Hypothalamus (tissue), 51 donors: ENCODE data around the gene NINJ1.
"Not testable (repeated sequence)": the region's sequence is repeated elsewhere in the genome, so short reads cannot be mapped to it uniquely, and the experiment has no call there.

Source experiments
- DNase-seq, 51 donors: peaks; one replicate each; lab custom pipeline; 2025; lab: John Stamatoyannopoulos, UW

NINJ1 gene

DNA sequence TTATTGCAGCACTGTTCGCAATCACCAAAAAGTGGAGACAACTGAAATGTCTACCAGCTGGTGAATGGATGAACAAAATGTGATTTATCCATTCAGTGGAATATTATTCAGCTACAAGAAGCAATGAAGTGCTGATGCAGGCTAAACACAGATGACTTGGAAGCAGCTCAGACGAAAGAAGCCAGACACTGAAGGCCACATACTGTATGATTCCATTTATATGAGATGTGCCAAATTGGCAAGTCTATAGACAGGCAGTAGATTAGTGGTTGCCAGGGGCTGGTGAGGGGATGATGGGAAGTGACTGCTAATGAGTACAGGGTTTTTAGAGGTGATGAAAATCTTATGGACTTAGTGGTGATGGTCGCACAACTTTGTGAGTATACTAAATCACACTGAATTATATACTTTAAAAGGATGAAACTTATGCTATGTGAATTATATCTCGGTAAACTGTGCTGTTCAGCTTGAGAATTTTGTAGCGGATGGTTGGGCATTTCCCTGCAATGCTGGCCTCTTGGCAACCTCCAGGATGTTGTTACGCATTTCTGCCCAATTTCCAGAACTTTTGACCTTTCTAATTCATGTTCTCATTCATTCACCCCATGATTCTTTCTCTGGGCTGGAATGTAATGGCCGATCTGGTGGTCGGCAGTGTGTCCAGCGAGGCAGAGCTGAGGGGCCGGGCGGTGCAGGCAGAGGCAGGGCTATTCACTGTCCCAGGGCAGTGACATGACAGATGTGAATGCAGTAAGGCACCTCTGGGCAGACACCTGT is 27.9 kb upstream of the NINJ1 start:
- DNase-seq: no peak

DNA sequence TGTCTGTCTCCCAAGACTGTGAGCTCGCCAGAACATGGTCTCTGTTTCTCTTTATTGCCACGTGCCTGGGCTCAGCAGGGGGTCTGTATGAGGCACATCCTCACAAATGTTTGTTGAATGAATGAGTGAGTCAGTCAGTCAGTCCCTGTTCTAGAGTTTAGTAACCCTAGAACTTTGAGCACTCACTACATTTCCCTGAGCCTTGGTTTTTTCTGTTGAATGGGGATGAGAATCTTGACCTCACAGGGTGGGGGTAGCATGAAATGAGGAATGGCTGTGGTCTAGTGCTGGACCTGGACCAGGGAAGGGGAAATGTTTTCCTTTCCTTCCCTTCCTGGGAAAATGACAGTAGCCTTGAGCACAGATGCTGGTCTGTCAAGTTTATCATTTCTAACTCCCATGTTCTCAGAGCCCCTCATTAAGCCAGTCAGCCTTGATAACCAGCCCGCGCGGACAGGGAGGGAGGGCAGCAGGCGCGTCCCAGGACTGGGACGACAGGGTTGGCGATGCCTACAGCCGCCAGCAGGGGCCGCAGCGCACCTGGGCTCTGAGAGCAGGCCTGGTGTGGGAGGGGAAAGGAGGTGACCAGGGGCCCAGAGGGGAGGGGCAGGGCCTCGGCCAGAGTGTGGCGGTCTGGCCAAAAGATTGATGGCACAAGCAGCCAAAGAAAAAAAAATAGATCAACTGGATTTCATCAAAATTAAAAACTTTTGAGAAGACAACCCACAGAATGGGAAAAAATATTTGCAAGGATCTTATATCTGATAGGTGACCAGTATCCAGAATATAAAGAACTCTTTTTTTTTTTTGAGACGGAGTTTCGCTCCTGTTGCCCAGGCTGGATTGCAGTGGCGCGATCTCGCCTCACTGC is 25.8 kb upstream of the NINJ1 start:
- DNase-seq: peak in 47 of 51 donors; percentile 13 to 83 (median 64)

DNA sequence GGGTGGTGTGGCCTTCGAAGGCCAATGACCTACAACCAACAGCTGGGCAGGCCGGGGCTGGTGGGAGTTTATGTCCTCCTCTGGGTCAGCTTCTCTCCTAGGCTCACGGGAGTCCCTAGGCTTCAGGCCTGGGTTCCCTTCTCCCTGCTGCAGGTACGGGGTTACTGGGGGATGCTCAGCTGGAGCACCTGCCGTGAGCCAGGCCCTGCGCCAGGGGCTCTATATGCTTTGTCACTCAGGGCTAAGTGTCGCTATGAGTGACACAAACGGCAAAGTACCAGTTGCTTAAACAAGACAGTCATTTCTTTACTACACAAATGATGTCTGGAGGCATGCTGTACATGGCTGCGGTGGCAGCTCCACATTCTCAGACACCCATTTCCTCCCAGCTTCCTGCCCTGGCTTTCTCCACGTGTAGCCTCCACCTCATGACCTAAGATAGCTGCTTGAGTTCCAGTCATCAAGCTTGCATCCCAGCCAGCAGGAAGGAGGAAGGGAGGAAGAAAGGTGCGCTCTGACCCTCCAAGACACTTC is 22.5 kb upstream of the NINJ1 start:
- no peak for DNase-seq

DNA sequence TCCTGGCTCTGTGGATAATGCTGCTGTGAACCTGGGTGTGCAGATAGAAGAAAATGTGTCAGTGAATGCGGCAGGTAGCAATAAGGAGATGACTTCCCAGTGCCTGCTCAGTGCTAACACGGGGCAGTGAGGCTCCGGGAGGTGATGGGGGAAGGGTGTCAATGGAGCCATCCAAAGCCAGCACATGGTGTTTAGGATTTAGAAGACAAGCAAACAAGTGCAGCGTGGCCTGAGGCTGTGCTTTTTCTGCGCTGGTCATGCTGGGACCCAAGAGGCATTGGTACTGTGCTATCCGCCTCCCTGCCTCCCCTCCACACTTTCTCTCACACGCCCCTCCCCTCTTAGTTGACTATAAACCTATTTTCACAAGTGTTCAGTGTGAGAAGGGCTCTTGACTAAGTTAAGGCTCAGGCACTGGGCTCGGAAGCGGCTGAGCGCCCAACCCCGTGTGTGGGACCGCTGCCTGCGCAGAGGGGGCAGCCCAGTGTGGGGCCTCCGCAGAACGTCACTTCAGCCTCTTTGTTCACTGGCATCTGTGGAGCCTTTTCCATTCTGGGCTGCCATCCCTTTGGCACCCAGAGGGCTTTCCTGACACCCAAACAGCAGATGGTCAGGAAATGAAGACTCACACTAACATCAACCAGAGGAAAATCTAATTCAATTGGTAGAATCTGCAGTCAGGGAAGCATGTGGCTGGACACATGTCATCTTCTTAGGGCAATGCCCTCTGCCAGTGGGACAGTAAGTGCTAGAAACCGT is 21.8 kb upstream of the NINJ1 start:
- DNase-seq: peak in 38 of 51 donors; percentile 13 to 82 (median 52)

DNA sequence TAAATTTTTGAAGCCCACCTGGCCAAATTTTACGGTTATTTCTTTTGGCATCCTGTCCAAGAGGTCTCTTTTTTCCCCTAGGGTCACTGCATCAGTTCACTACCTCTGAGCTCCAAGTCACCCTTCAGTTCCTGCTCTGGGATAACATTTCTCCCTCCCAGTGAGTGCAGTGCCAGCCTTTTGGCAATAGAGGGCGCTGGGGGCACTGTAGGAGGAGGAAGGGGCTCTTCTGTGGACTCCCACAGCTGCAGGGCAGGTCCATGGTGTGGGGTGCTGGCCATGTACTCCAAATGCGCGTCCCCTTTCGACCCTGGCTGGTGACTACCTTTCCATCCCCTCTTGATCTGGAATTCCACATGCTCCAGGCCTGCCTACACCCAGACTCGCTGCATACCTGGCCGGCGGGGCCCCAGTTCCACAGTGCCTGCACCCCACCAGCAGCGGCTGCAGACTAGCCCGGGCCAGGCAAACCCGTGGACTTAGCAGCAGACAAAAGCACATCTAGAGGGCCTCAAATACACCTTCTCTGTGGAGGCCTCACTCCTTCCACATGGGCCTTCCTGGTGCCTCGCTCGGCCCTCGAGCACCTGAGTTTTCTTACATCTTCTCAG is 20.3 kb upstream of the NINJ1 start:
- DNase-seq: peak in 11 of 51 donors; percentile 7 to 44 (median 18)

DNA sequence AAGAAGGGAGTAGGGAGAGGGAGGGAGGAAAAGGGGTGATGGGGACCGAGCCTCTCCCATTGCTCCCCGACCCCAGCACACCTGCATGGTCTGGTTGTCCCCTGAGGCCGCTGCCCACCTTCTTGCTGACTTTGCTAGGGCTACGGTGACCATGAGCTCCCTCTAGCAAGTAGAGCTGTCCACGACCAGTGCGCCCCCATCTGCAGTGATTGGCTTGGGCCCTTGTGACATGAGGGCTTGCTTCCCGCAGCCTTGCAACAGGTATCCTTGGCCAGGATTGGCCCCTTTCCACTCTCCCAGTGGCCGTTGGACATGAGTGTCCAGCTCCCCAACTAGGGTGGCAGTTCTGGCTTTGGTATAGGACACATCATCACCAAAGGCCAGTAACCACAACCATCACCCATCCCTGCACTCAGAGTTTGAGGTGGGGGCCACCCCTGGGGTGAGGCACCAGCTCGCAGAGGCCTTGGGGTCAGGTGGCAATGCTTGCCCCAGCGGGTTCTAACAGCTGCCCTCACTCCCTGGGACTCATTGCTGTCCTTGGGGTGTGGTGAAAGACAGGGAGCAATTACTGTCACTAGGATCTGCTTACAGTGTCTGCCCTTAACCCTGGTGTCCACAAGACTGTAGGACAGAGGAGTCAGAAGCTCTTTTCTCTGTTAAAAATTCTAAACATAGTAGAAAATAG is 17.2 kb upstream of the NINJ1 start:
- DNase-seq: no peak

DNA sequence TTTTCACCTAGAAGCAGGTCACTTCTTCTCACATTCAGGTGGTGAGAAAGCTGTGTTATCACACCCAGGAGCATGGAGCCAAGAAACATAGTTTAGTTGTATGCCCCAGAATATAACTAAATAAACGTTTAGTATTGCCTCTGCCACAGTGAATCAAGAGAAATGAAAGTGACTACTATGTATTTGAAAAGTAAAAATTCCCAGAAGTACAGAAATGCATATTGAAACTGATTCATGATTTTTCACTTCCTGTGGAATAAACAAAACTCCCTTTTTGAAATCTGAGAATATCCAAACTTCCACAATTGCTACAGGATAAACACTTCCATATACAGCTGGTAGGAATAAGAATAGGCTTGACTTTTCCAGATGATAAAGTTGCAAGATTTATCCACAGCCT is 15.3 kb upstream of the NINJ1 start:
- DNase-seq: no peak

DNA sequence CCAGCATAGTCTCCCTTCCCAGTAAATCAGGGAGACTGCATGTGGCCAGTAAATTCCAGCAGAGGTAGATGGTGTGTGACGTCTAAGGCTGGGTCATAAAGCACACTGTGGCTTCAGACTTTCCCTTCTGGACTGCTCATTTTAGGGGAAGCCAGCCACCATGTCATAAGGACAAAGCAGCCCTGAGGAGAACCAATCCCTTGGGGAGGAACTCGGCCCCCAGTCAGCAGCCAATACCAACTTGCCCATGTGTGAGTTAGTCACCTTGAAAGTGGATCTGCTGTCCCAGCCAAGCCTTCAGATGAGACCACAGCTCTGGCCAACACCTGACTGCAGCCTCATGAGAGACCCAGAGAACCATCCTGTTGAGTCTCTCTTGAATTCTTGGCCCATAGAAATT is 14.7 kb upstream of the NINJ1 start:
- no peak for DNase-seq

DNA sequence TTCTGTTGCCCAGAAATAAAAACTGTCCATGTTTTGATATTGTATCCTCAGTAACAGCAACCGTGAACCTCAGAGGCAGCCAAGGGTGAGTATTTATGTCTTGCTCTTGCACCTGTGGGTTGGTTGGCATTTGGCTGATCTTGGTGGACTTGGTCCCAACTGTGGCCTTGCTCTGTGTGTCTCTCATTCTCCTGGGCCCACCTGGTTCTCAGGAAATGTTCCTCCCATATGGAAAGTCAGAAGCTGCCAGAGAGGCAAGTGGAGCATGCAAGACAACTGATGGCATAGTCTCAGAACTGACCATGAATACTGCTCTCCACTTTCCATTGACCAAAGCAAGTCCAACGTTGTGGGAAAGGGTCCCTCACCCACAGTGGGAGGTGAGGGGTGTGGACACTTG is 13.6 kb upstream of the NINJ1 start:
- DNase-seq: no peak

DNA sequence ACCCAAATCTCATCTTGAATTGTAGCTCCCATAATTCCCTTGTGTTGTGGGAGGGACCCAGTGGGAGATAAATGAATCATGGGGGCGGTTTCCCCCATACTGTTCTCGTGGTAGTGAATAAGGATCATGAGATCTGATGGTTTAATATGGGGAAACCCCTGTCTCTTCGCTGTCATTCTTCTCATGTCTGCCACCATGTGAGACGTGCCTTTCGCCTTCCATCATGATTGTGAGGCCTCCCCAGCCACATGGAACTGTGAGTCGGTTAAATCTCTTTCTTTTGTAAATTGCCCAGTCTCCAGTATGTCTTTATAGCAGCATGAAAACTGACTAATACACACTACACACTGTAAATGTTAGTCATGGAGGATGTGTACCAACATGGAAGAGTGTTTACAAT is 12.6 kb upstream of the NINJ1 start:
- not testable (repeated sequence) for DNase-seq

DNA sequence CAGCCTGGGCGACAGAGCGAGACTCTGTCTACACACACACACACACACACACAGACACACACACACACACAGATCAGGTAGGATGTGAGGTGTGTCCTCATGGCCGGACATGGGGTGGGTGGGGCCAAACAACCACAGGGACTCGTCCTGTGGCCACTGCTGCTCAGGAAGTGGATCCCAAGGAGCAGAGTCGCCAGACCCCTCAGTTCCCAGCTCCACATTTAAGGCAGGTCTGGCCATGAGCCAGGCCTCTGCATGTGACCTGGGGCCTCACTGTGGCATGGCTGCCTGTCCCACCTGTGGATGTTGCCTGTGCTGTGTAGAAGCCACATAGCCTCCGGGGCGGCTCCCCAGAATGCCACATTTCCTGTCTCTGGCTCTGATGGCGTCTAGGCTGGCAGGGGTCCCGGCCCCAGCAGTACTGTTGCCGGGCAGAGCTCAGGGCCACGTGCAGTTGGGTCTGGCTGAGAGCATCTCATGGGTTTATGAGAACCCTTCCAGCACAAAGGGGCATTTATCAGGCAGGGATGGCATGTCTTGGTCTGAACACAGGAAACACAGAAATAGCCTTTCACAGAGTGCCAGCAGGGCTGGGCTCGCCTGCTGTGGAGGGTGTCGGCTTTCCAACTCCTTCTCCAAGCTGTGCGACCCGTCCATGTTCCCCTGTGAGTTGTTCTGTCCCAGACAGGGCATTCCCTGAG is 9.9 kb upstream of the NINJ1 start:
- DNase-seq: peak in 49 of 51 donors; percentile 18 to 94 (median 79)

DNA sequence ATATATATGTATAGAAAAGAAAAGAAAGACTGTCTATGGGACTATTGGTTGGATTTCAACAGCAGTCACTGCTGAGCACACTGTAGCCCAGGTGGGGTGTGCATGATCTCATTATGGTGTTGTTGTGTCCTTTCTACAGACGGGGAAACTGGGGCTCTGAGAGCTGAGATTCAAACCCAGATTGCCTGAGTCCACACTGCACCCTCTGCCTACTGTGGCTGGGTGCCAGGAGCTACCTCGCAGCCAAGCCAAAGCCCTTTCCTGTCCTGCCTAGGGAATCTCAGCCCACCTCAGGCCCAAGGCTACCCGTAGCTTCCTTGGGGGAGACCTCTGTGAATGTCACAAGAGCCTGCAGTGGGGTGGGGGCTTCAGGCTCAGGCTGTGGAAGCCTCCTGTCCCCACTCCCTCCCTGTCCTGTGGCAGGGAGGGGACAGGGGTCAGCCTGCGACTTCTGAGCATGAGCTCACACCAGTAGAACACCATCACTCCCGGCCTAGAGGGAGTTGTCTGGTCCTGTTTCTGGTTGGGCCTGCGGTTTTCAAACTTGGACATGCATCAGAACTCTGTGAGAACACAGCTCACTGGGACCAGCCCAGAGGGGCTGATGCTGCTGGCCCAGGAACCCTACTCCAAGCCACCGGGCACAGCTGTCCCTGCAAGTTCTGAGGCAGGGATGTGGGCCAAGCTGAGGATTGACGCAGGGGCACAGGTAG is 7.9 kb upstream of the NINJ1 start:
- no peak for DNase-seq

DNA sequence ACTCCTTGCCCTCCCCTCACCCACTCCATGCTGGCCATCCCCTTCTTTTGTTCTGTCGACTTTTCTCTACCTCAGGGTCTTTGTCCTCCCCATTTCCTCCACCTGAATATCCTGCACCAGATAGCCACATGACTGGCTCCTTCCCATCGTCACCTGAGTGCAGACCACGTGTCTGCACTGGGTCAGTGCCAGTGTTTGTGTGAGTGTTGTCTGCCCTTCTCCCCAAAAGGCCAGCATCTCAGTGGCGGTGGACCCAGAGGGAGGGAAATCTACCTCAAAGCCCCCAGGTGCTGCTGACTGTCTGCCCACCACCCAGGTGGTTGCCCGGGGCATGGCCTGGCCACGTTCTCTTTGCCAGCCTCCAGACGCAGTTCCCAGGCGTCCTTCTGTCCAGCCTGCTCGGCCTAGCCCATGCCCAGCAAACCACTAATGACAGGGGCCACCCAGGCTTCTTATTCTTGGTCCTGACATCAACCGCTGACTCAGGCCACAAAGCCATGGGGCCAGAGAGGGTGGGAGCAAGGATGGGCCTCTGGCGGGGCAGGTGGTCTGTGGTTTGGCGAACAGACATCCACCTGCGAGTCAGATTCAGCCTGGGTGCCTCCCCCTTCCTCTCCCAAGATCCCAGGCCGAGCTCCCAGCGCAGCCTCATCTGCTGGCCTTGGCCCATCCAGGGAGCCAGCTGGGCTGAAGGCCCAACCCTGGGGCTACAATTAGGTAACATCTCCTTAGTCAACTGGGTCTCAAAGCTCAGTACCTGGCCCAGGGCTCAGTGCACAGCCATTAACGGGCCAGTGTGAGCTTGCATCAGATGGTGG is 5.5 kb upstream of the NINJ1 start:
- no peak for DNase-seq

DNA sequence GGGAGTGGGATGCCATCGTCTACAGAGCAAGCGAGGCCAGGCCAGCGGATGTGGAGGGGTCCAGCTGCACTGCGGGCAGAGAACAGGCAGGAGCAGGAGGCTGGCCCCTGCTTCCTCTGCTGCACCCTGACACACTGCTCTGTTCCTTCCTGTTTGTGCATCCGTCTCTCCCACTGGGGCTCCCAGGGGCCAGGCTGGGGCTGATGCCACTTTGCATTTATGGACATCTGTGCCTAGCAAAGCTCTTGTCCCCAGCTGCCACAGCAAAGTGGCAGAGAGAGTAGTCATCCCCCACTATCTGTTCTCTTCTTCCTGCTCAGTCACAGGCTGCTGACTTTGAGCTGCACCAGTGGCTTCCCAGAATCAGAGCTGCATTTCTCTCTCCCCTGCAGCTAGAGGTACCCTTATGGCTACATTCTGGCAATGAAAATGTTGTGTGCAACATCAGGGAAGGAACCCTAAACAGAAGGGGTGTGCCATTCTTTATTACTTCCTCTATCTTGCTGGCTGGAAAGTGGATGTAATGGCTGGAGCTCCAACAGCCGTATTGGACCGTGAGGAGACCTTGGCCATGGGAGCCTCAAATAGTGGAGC is 4.2 kb upstream of the NINJ1 start:
- peak in 4 of 51 donors; percentile 23 to 38 (median 26) for DNase-seq

DNA sequence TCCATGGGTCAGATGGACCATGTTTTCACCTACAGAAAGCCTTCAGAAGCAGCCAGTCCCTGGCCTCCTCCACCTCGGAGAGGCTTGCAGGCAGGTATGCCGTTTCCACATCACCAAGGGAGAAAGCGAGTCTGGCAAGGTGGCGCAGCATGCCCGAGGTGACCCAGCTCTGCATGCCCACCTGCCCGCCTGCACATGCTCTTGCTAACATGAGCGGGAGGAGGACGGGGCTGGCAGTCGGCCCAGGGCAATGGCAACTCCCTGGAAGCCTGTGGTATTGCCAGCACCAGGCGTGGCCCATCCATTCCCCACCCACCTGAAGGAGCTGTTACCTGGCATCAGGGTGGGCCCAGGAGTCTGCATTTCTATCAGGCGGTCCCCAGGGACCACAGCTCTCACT is 3.3 kb upstream of the NINJ1 start:
- no peak for DNase-seq

DNA sequence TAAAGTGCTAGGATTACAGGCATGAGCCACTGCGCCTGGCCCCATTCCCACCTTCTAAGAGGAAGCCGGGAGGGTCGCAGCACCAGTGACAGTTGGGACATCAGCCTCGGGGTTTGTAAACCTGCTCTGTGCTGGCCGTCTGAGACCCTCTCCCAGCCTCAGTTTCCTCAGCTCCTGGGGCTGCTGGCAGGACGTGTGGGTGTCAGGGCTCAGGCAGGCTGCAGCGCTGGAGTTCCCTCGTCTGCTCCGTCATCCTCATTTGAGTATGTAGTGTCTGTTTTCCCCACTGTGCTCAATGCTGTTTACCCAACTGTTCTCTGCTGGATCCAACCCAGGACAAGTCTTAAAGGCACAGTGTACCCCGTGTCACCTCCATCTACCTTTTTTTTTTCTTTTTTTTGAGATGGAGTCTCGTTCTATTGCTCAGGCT is 2.0 kb upstream of the NINJ1 start:
- DNase-seq: peak in 9 of 51 donors; percentile 15 to 58 (median 35)
